Measurements from ENCODE around the gene SCAP.
A peak's percentile ranks its signal among the peaks of the same experiment; 100 is the strongest.
"Not testable (repeated sequence)": the region's sequence is repeated elsewhere in the genome, so short reads cannot be mapped to it uniquely, and the experiment has no call there.

SCAP gene

GRCh38 chr3:47394140-47394870 lies 81.4 kb downstream of the SCAP start:
- no peak for DNase-seq (ENCODE audit: low read depth)

GRCh38 chr3:47392933-47393332 lies 82.8 kb downstream of the SCAP start:
- DNase-seq (ENCODE audit: low read depth) = no peak

- DNase-seq (ENCODE audit: low read depth) = no peak
Measured at GRCh38 chr3:47385796-47386195, 89.9 kb downstream of the SCAP start.

- no peak for DNase-seq (ENCODE audit: low read depth)
Measured at GRCh38 chr3:47385007-47385406, 90.7 kb downstream of the SCAP start.

GRCh38 chr3:47384425-47384824 lies 91.3 kb downstream of the SCAP start:
- DNase-seq (ENCODE audit: low read depth) = no peak

- DNase-seq (ENCODE audit: low read depth) = peak; percentile 30
Measured at GRCh38 chr3:47381317-47382157, 94.2 kb downstream of the SCAP start.

- DNase-seq (ENCODE audit: low read depth) = peak; percentile 97
Measured at GRCh38 chr3:47380601-47381316, 95.0 kb downstream of the SCAP start, which contains the start of gene PTPN23. PTPN23 (plus strand) TSS chr3:47381021; CDS start chr3:47381097, 76 bp downstream.

GRCh38 chr3:47380026-47380600 lies 95.6 kb downstream of the SCAP start:
- DNase-seq (ENCODE audit: low read depth) = no peak

GRCh38 chr3:47379411-47379899 lies 96.3 kb downstream of the SCAP start:
- no peak for DNase-seq (ENCODE audit: low read depth)

GRCh38 chr3:47378869-47379268 lies 96.9 kb downstream of the SCAP start:
- DNase-seq (ENCODE audit: low read depth) = no peak

- no peak for DNase-seq (ENCODE audit: low read depth)
Measured at GRCh38 chr3:47377186-47377585, 98.6 kb downstream of the SCAP start.

GRCh38 chr3:47376393-47376792 lies 99.3 kb downstream of the SCAP start:
- no peak for DNase-seq (ENCODE audit: low read depth)

- no peak for DNase-seq (ENCODE audit: low read depth)
Measured at GRCh38 chr3:47374587-47374986, 101.2 kb downstream of the SCAP start.

- no peak for DNase-seq (ENCODE audit: low read depth)
Measured at GRCh38 chr3:47370887-47371697, 104.6 kb downstream of the SCAP start.

GRCh38 chr3:47370020-47370419 lies 105.7 kb downstream of the SCAP start:
- not testable (repeated sequence) for DNase-seq (ENCODE audit: low read depth)

GRCh38 chr3:47367631-47368030 lies 108.1 kb downstream of the SCAP start:
- no peak for DNase-seq (ENCODE audit: low read depth)

GRCh38 chr3:47366833-47367232 lies 108.9 kb downstream of the SCAP start:
- no peak for DNase-seq (ENCODE audit: low read depth)

- DNase-seq (ENCODE audit: low read depth) = no peak
Measured at GRCh38 chr3:47365213-47366153, 110.3 kb downstream of the SCAP start.

Data from stimulated activated CD8-positive, alpha-beta memory T cell treated with anti-CD3 and anti-CD28 coated beads, Interleukin-15, amount 100 ng/mL, for 1 hour (primary cell).